Gastrocnemius medialis (tissue), 4 donors: ENCODE data around the gene SLC17A4. TPM values are rescaled to one million over a fixed set of nuclear protein-coding genes. Genes with fewer than 3 reads are reported as not detected.

Experiments
- ATAC-seq, 2 donors: fragments of 150-250 bp; one replicate each; pipeline ENCODE4 v1.9.1; 2016
- DNase-seq, 2 donors: peaks; one replicate each; pipeline ENCODE4 v3.0.0-alpha.2; 2019
- H3K27ac ChIP-seq, 4 donors: fragments of 200-600 bp; sonication (generic); 1 replicate in 1 of 4; 2 replicates in 3 of 4; pipeline ENCODE4 v1.5.1; 2016 to 2018; ENCODE audit warnings: mild to moderate bottlenecking in 2 of 4, moderate library complexity in 1 of 4
- H3K27me3 ChIP-seq, 3 donors: fragments of 200-600 bp; sonication (generic) in 2 of 3; 1 replicate in 1 of 3; 2 replicates in 2 of 3; pipeline versions ENCODE4 v1.5.1 to v1.6.0; 2016 to 2019; ENCODE audit warnings: mild to moderate bottlenecking in 1 of 3, moderate library complexity in 1 of 3
- H3K36me3 ChIP-seq, 2 donors: fragments of 200-600 bp; sonication (generic) in 1 of 2; one replicate each; pipeline ENCODE4 v1.5.1; 2017 to 2018
- H3K4me1 ChIP-seq, 2 donors: fragments of 200-600 bp; sonication (generic) in 1 of 2; one replicate each; pipeline ENCODE4 v1.5.1; 2016 to 2017; ENCODE audit warnings: mild to moderate bottlenecking in 2 of 2
- H3K4me3 ChIP-seq, 4 donors: fragments of 200-600 bp; sonication (generic) in 3 of 4; 1 replicate in 1 of 4; 2 replicates in 3 of 4; pipeline ENCODE4 v1.5.1; 2016 to 2019; ENCODE audit warnings: mild to moderate bottlenecking in 2 of 4
- H3K9me3 ChIP-seq, 3 donors: fragments of 200-600 bp; sonication (generic) in 2 of 3; 1 replicate in 1 of 3; 2 replicates in 2 of 3; pipeline ENCODE4 v1.5.1; 2016 to 2019
- CTCF ChIP-seq, 5 experiments: fragments of 450-650 bp in 3 of 5; fragments of 200-600 bp in 2 of 5; sonication (generic) in 2 of 5; IDR thresholded peaks in 4 of 5; conservative IDR thresholded peaks in 1 of 5; 1 replicate in 4 of 5; 2 replicates in 1 of 5; pipeline ENCODE4 v1.5.1; 2016 to 2019; ENCODE audit warnings: antibody characterized with exemption in 5 of 5, mild to moderate bottlenecking in 3 of 5, moderate library complexity in 3 of 5
- POLR2A ChIP-seq, 2 donors: fragments of 450-650 bp; IDR thresholded peaks; one replicate each; pipeline ENCODE4 v1.6.1; 2017; ENCODE audit warnings: antibody characterized with exemption in 2 of 2, mild to moderate bottlenecking in 2 of 2, moderate library complexity in 2 of 2
- in situ Hi-C, 4 donors: fragments of 200-750 bp; cut with MboI; loops; one replicate each; pipeline versions ENCODE4 v1.15.0 to v1.8.0; 2017; ENCODE audit warnings: low sequenced_read_pairs in 4 of 4
- intact Hi-C: fragments of 100-400 bp; cut with DNase I; formaldehyde crosslinking; loops from one replicate; pipeline ENCODE4 v1.15.1; 2023; ENCODE audit warnings: low total_unique reads
- total RNA-seq, 4 donors: library from RNA; depleted of rRNA; stranded (reverse); fragments of >200 nt; gene quantifications; one replicate each; pipeline versions ENCODE4 v1.1.0 to v1.2.3, GENCODE V29; 2016

The SLC17A4 gene
- total RNA-seq, 4 donors from 2014 or later: 0.12 TPM; not detected in 3

DNA sequence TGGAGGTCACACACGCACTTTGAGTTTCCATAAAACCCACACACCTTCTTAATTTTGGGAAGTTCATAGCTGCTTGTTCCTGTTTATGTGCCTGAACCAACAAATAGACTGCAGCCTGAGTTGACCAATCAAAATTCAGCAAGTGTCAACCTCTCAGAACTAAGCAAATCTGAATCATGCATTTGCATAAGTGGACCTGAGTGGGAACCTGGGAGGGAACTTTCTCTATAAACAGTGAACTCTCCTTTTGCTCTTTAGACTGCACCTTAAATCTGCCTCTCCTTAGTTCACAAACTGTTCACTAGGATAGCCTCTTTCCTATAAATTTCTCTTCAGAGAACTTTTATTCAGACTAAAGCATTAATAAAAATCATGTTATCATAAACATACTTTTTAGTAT, 39.4 kb downstream of the SLC17A4 start:
- in situ Hi-C loops: no loop called here

GRCh38 chr6:25794784-25795183, 40.2 kb downstream of the SLC17A4 start:
- intact Hi-C loops: no loop called here
- no peaks in the 10 kb centered on the region for H3K36me3 ChIP-seq
- no peak overlapping the region for H3K4me3 ChIP-seq
- no peaks in the 10 kb centered on the region for H3K27me3 ChIP-seq
- no peaks in the 10 kb centered on the region for H3K4me1 ChIP-seq
- ATAC-seq: no peak
- no peak overlapping the region for H3K27ac ChIP-seq
- DNase-seq: no peak
- in situ Hi-C loops: no loop called here
- TF ChIP-seq CTCF (IDR thresholded peaks at IDR 0.05 in 4 of 5, conservative IDR thresholded peaks at IDR 0.05 in 1 of 5) (no peak), POLR2A (IDR thresholded peaks at IDR 0.05) (no peak)
- H3K9me3 ChIP-seq: no peaks in the 10 kb centered on the region

More for the DNA sequence above, 39.4 kb downstream of the SLC17A4 start:
- intact Hi-C loops: no loop called here
- Histone ChIP-seq H3K27ac (no peak overlapping the region), H3K4me1 (no peaks in the 10 kb centered on the region), H3K9me3 (no peaks in the 10 kb centered on the region), H3K27me3 (no peaks in the 10 kb centered on the region), H3K36me3 (no peaks in the 10 kb centered on the region), H3K4me3 (no peak overlapping the region)
- DNase-seq: no peak
- ATAC-seq: no peak
- TF ChIP-seq POLR2A (IDR thresholded peaks at IDR 0.05): no peak
- TF ChIP-seq CTCF (IDR thresholded peaks at IDR 0.05 in 4 of 5, conservative IDR thresholded peaks at IDR 0.05 in 1 of 5): no peak

DNA sequence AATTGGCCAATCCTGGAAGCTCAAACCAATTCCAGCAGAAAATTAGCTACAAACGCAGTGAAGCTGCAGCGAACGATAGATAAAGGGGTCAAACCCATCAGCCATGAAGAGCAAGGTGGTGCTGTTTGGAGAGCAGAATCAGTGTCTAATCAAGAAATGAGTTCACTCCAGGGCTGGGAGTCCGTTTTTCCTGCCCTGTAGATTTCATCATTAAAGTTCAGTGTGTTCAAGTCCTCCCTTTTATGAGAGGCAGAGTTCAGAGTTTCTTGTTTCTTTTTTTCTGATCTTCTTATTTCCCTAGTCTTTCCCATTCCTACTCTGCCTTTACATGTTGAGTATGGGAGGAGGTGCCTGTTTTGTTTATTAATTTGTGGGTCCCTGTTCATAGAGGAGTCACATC, 46.9 kb downstream of the SLC17A4 start:
- TF ChIP-seq CTCF (IDR thresholded peaks at IDR 0.05 in 4 of 5, conservative IDR thresholded peaks at IDR 0.05 in 1 of 5): no peak
- TF ChIP-seq POLR2A (IDR thresholded peaks at IDR 0.05): no peak
- H3K4me1 ChIP-seq: no peaks in the 10 kb centered on the region
- in situ Hi-C loops (no loop called here), intact Hi-C loops (no loop called here)
- no peak overlapping the region for H3K4me3 ChIP-seq
- no peak for DNase-seq
- no peak overlapping the region for H3K27ac ChIP-seq
- ATAC-seq: no peak
- no peaks in the 10 kb centered on the region for H3K9me3 ChIP-seq
- no peaks in the 10 kb centered on the region for H3K36me3 ChIP-seq
- no peaks in the 10 kb centered on the region for H3K27me3 ChIP-seq

GRCh38 chr6:25804804-25805203, 50.3 kb downstream of the SLC17A4 start:
- Histone ChIP-seq H3K4me1 (no peaks in the 10 kb centered on the region), H3K27ac (no peak overlapping the region), H3K36me3 (no peaks in the 10 kb centered on the region), H3K9me3 (no peaks in the 10 kb centered on the region), H3K27me3 (no peaks in the 10 kb centered on the region), H3K4me3 (no peak overlapping the region)
- ATAC-seq (no peak), DNase-seq (no peak)
- in situ Hi-C loops (no loop called here), intact Hi-C loops (no loop called here)
- TF ChIP-seq CTCF (IDR thresholded peaks at IDR 0.05 in 4 of 5, conservative IDR thresholded peaks at IDR 0.05 in 1 of 5) (no peak), POLR2A (IDR thresholded peaks at IDR 0.05) (no peak)

GRCh38 chr6:25815194-25815593, 60.7 kb downstream of the SLC17A4 start:
- intact Hi-C loops (no loop called here), in situ Hi-C loops (no loop called here)
- TF ChIP-seq POLR2A (IDR thresholded peaks at IDR 0.05) (no peak), CTCF (IDR thresholded peaks at IDR 0.05 in 4 of 5, conservative IDR thresholded peaks at IDR 0.05 in 1 of 5) (no peak)
- H3K9me3 ChIP-seq: no peaks in the 10 kb centered on the region
- ATAC-seq (no peak), DNase-seq (no peak)
- H3K4me1 ChIP-seq: no peaks in the 10 kb centered on the region
- no peak overlapping the region for H3K27ac ChIP-seq
- no peaks in the 10 kb centered on the region for H3K36me3 ChIP-seq
- H3K27me3 ChIP-seq: no peaks in the 10 kb centered on the region
- H3K4me3 ChIP-seq: no peak overlapping the region
